Astrocyte (in vitro differentiated cells and primary cell): Measurements from ENCODE around the gene UCN2. TPM values are rescaled to one million over a fixed set of nuclear protein-coding genes. Genes with fewer than 3 reads are reported as not detected.

Source experiments
- DNase-seq: peaks from one replicate; pipeline ENCODE4 v3.0.0-alpha.2; 2010; ENCODE audit warnings: low read depth
- FAIRE-seq: peaks from 2 replicates; lab custom pipeline; 2011; peaks lifted over from hg19 to GRCh38; lab: Jason Lieb, UNC
- H2AFZ ChIP-seq: 2 replicates; pipeline ENCODE4 v1.6.0; 2012; ENCODE audit warnings: low read depth, low read length, inconsistent platforms
- H3K27ac ChIP-seq: 2 replicates; pipeline ENCODE4 v1.5.1; 2011; ENCODE audit warnings: low read depth, low read length, inconsistent platforms
- H3K27me3 ChIP-seq: 2 replicates; pipeline ENCODE4 v1.6.0; 2011; ENCODE audit warnings: low read length, inconsistent platforms; ENCODE audit not compliant: insufficient read depth
- H3K36me3 ChIP-seq: 2 replicates; pipeline ENCODE4 v1.5.1; 2011; ENCODE audit warnings: low read length, inconsistent platforms; ENCODE audit not compliant: insufficient read depth
- H3K4me1 ChIP-seq: 2 replicates; pipeline ENCODE4 v1.5.1; 2011; ENCODE audit warnings: low read length, inconsistent platforms; ENCODE audit not compliant: insufficient read depth
- H3K4me2 ChIP-seq: 2 replicates; pipeline ENCODE4 v1.6.0; 2012; ENCODE audit warnings: low read length, inconsistent platforms
- H3K4me3 ChIP-seq: 2 replicates; pipeline ENCODE4 v1.5.1; 2011; ENCODE audit warnings: low read depth, mild to moderate bottlenecking, low read length, inconsistent platforms; ENCODE audit not compliant: insufficient read depth
- H3K79me2 ChIP-seq: 2 replicates; pipeline ENCODE4 v1.6.0; 2012; ENCODE audit warnings: mild to moderate bottlenecking, low read length, inconsistent platforms; ENCODE audit not compliant: insufficient read depth
- H3K9ac ChIP-seq: 2 replicates; pipeline ENCODE4 v1.6.0; 2012; ENCODE audit warnings: mild to moderate bottlenecking, low read length, inconsistent platforms
- H3K9me3 ChIP-seq: 2 replicates; pipeline ENCODE4 v1.5.1; 2012; ENCODE audit warnings: low read depth, mild to moderate bottlenecking, low read length, inconsistent platforms; ENCODE audit not compliant: insufficient read depth
- H4K20me1 ChIP-seq: 2 replicates; pipeline ENCODE4 v1.6.0; 2012; ENCODE audit warnings: low read length, inconsistent platforms; ENCODE audit not compliant: insufficient read depth
- H3K27ac Mint-ChIP-seq: one replicate; pipeline ENCODE4 v1.8.0; 2021; ENCODE audit warnings: mild to moderate bottlenecking, mixed read lengths; ENCODE audit not compliant: unreplicated experiment
- H3K27me3 Mint-ChIP-seq: one replicate; pipeline ENCODE4 v1.8.0; 2021; ENCODE audit warnings: low read depth, mixed read lengths; ENCODE audit not compliant: unreplicated experiment
- H3K36me3 Mint-ChIP-seq: one replicate; pipeline ENCODE4 v1.8.0; 2021; ENCODE audit warnings: low read depth, mixed read lengths; ENCODE audit not compliant: unreplicated experiment
- H3K4me1 Mint-ChIP-seq: one replicate; pipeline ENCODE4 v1.8.0; 2021; ENCODE audit warnings: low read depth, mixed read lengths; ENCODE audit not compliant: unreplicated experiment
- H3K4me3 Mint-ChIP-seq: one replicate; pipeline ENCODE4 v1.8.0; 2021; ENCODE audit warnings: mild to moderate bottlenecking, moderate library complexity, mixed read lengths; ENCODE audit not compliant: unreplicated experiment
- H3K9me3 Mint-ChIP-seq: one replicate; pipeline ENCODE4 v1.8.0; 2021; ENCODE audit warnings: mild to moderate bottlenecking, mixed read lengths; ENCODE audit not compliant: unreplicated experiment
- CTCF ChIP-seq: IDR thresholded peaks from 2 replicates; pipeline ENCODE4 v1.5.1; 2011; ENCODE audit warnings: low read depth, mild to moderate bottlenecking, inconsistent platforms, low read length, moderate library complexity; ENCODE audit not compliant: insufficient read depth
- EZH2 ChIP-seq: IDR thresholded peaks from 2 replicates; pipeline ENCODE4 v1.6.1; 2012; ENCODE audit warnings: mild to moderate bottlenecking, low read length, inconsistent platforms; ENCODE audit not compliant: insufficient read depth
- total RNA-seq: library from RNA; stranded (reverse); gene quantifications from 2 replicates; pipeline ENCODE4 v1.2.1, GENCODE V29; 2021

Gene UCN2
- total RNA-seq, 1 donor from 2014 or later: 3.3 TPM

GRCh38 chr3:48592519-48593087 is 29.0 kb upstream of the UCN2 start:
- no peak overlapping the region for H3K27ac ChIP-seq

GRCh38 chr3:48591886-48592518 is 28.4 kb upstream of the UCN2 start:
- Mint-ChIP-seq H3K9me3 (peaks cover 2% of the 10 kb centered on the region), H3K4me1 (peaks cover 18% of the 10 kb centered on the region), H3K27me3 (peaks cover 14% of the 10 kb centered on the region), H3K4me3 (no peak overlapping the region), H3K27ac (no peak overlapping the region), H3K36me3 (peaks cover 30% of the 10 kb centered on the region)
- Histone ChIP-seq H3K4me3 (no peak overlapping the region), H3K27ac (no peak overlapping the region), H3K4me1 (peaks cover 43% of the 10 kb centered on the region), H3K36me3 (peaks cover 2% of the 10 kb centered on the region), H3K9me3 (no peaks in the 10 kb centered on the region), H2AFZ (no peak overlapping the region), H3K79me2 (peaks cover 54% of the 10 kb centered on the region), H4K20me1 (peaks cover 57% of the 10 kb centered on the region), H3K4me2 (peak overlapping the region; percentile 89), H3K9ac (no peak overlapping the region), H3K27me3 (no peaks in the 10 kb centered on the region)
- FAIRE-seq (no peak), DNase-seq (no peak)
- no peak for TF ChIP-seq CTCF
- no peak for TF ChIP-seq EZH2

More at GRCh38 chr3:48592519-48593087, 29.0 kb upstream of the UCN2 start:
- no peak for TF ChIP-seq CTCF
- no peak for TF ChIP-seq EZH2
- Histone ChIP-seq H3K9me3 (no peaks in the 10 kb centered on the region), H3K4me3 (no peak overlapping the region), H3K36me3 (peaks cover 2% of the 10 kb centered on the region), H3K4me1 (peaks cover 49% of the 10 kb centered on the region), H2AFZ (no peak overlapping the region), H3K9ac (no peak overlapping the region), H3K27me3 (no peaks in the 10 kb centered on the region), H3K79me2 (peaks cover 54% of the 10 kb centered on the region), H4K20me1 (peaks cover 51% of the 10 kb centered on the region), H3K4me2 (peak overlapping the region; percentile 89)
- FAIRE-seq: no peak
- no peak for DNase-seq
- H3K4me1 Mint-ChIP-seq: peaks cover 24% of the 10 kb centered on the region
- no peak overlapping the region for H3K4me3 Mint-ChIP-seq
- H3K36me3 Mint-ChIP-seq: peaks cover 33% of the 10 kb centered on the region
- H3K9me3 Mint-ChIP-seq: peaks cover 2% of the 10 kb centered on the region
- peaks cover 14% of the 10 kb centered on the region for H3K27me3 Mint-ChIP-seq
- no peak overlapping the region for H3K27ac Mint-ChIP-seq

- Mint-ChIP-seq H3K27me3 (peaks cover 14% of the 10 kb centered on the region), H3K36me3 (peaks cover 33% of the 10 kb centered on the region), H3K4me1 (peaks cover 13% of the 10 kb centered on the region), H3K9me3 (peaks cover 2% of the 10 kb centered on the region), H3K27ac (no peak overlapping the region), H3K4me3 (no peak overlapping the region)
- no peak overlapping the region for H3K9ac ChIP-seq
- H3K9me3 ChIP-seq: no peaks in the 10 kb centered on the region
- H3K4me3 ChIP-seq: no peak overlapping the region
- H3K79me2 ChIP-seq: peaks cover 54% of the 10 kb centered on the region
- FAIRE-seq (no peak), DNase-seq (no peak)
- no peak overlapping the region for H2AFZ ChIP-seq
- peaks cover 38% of the 10 kb centered on the region for H3K4me1 ChIP-seq
- H3K4me2 ChIP-seq: no peak overlapping the region
- H3K27ac ChIP-seq: no peak overlapping the region
- H4K20me1 ChIP-seq: peaks cover 63% of the 10 kb centered on the region
- H3K36me3 ChIP-seq: peaks cover 2% of the 10 kb centered on the region
- TF ChIP-seq EZH2 (no peak), CTCF (no peak)
- no peaks in the 10 kb centered on the region for H3K27me3 ChIP-seq
Observed at GRCh38 chr3:48591436-48591835, 27.9 kb upstream of the UCN2 start.
